Thoracic aorta (tissue), 2 donors: ENCODE measurements around the gene HDAC4. TPM values are rescaled to one million over a fixed set of nuclear protein-coding genes. Genes with fewer than 3 reads are reported as not detected.

Experiments used
- ATAC-seq: fragments of 150-250 bp; one replicate; pipeline ENCODE4 v1.8.0; 2017; ENCODE audit warnings: low read depth; ENCODE audit not compliant: insufficient number of reproducible peaks, low FRiP score
- DNase-seq: peaks from one replicate; pipeline ENCODE4 v3.0.0-alpha.2; 2020; ENCODE audit warnings: low spot score
- H3K27ac ChIP-seq, 2 donors: fragments of 200-600 bp; sonication (generic); 1 replicate in 1 of 2; 2 replicates in 1 of 2; pipeline ENCODE4 v1.5.1; 2016; ENCODE audit warnings: mild to moderate bottlenecking in 2 of 2, moderate library complexity in 2 of 2
- H3K27me3 ChIP-seq: fragments of 200-600 bp; sonication (generic); replicated peaks from 2 replicates; pipeline ENCODE4 v1.6.0; 2016; ENCODE audit warnings: mild to moderate bottlenecking; ENCODE audit not compliant: insufficient read depth
- H3K36me3 ChIP-seq: fragments of 200-600 bp; sonication (generic); one replicate; pipeline ENCODE4 v1.5.1; 2016
- H3K4me1 ChIP-seq, 2 donors: fragments of 200-600 bp; sonication (generic); 1 replicate in 1 of 2; 2 replicates in 1 of 2; pipeline versions ENCODE4 v1.5.1 to v1.6.0; 2016; ENCODE audit warnings: low read depth in 2 of 2, mild to moderate bottlenecking in 1 of 2; ENCODE audit not compliant: control insufficient read depth in 1 of 2
- H3K4me3 ChIP-seq: fragments of 200-600 bp; sonication (generic); 2 replicates; pipeline ENCODE4 v1.5.1; 2016; ENCODE audit warnings: mild to moderate bottlenecking
- H3K9me3 ChIP-seq: fragments of 200-600 bp; sonication (generic); 2 replicates; pipeline ENCODE4 v1.5.1; 2016
- CTCF ChIP-seq: fragments of 200-600 bp; sonication (generic); IDR thresholded peaks from one replicate; pipeline ENCODE4 v1.5.1; 2019; ENCODE audit warnings: antibody characterized with exemption
- total RNA-seq, 2 donors: library from RNA; depleted of rRNA; stranded (reverse); fragments of >200 nt; gene quantifications; one replicate each; pipeline versions ENCODE4 v1.1.0 to v1.2.3, GENCODE V29; 2016

Gene HDAC4
- total RNA-seq, 2 donors from 2014 or later = 79.2 to 163 TPM

GRCh38 chr2:239260546-239261327 lies 140.1 kb downstream of the HDAC4 start:
- TF ChIP-seq CTCF = no peak
- H3K9me3 ChIP-seq = no peaks in the 10 kb centered on the region
- H3K27ac ChIP-seq = no peak overlapping the region
- no peak for ATAC-seq
- no peaks in the 10 kb centered on the region for H3K36me3 ChIP-seq
- no peak for DNase-seq
- peaks cover 15 to 22% of the 10 kb centered on the region in 2 donors for H3K4me1 ChIP-seq
- no peak overlapping the region for H3K4me3 ChIP-seq
- no peaks in the 10 kb centered on the region for H3K27me3 ChIP-seq

GRCh38 chr2:239259603-239260298 lies 141.1 kb downstream of the HDAC4 start:
- Histone ChIP-seq H3K4me3 (no peak overlapping the region), H3K9me3 (no peaks in the 10 kb centered on the region), H3K4me1 (peaks cover 6 to 12% of the 10 kb centered on the region in 2 donors), H3K27ac (no peak overlapping the region), H3K27me3 (no peaks in the 10 kb centered on the region), H3K36me3 (no peaks in the 10 kb centered on the region)
- TF ChIP-seq CTCF = no peak
- ATAC-seq (no peak), DNase-seq (no peak)

GRCh38 chr2:239259173-239259572 lies 141.6 kb downstream of the HDAC4 start:
- H3K4me1 ChIP-seq = peaks cover under 1 to 6% of the 10 kb centered on the region in 2 donors
- no peak overlapping the region for H3K27ac ChIP-seq
- no peak for TF ChIP-seq CTCF
- no peak overlapping the region for H3K4me3 ChIP-seq
- H3K9me3 ChIP-seq = no peaks in the 10 kb centered on the region
- DNase-seq (no peak), ATAC-seq (no peak)
- no peaks in the 10 kb centered on the region for H3K27me3 ChIP-seq
- no peaks in the 10 kb centered on the region for H3K36me3 ChIP-seq

- no peak for TF ChIP-seq CTCF
- Histone ChIP-seq H3K4me1 (peaks cover 0 to 5% of the 10 kb centered on the region in 2 donors), H3K4me3 (no peak overlapping the region), H3K9me3 (no peaks in the 10 kb centered on the region), H3K36me3 (no peaks in the 10 kb centered on the region), H3K27ac (no peak overlapping the region), H3K27me3 (no peaks in the 10 kb centered on the region)
- no peak for ATAC-seq
- DNase-seq = no peak
These were observed 142.6 kb downstream of the HDAC4 start for GRCh38 chr2:239258248-239258647.

GRCh38 chr2:239257511-239257937 lies 143.3 kb downstream of the HDAC4 start:
- H3K27ac ChIP-seq = no peak overlapping the region
- H3K4me1 ChIP-seq = peaks cover 0 to 12% of the 10 kb centered on the region in 2 donors
- ATAC-seq (peak; percentile 3), DNase-seq (no peak)
- TF ChIP-seq CTCF = no peak
- H3K27me3 ChIP-seq = no peaks in the 10 kb centered on the region
- no peaks in the 10 kb centered on the region for H3K9me3 ChIP-seq
- no peak overlapping the region for H3K4me3 ChIP-seq
- H3K36me3 ChIP-seq = no peaks in the 10 kb centered on the region
